ENCODE results near the gene SYT12. TPM values are rescaled to one million over a fixed set of nuclear protein-coding genes. Genes with fewer than 3 reads are reported as not detected.

Gene SYT12
- total and polyA plus RNA-seq, 4 donors = 0.47 to 12.1 (median 1.4) TPM

DNA sequence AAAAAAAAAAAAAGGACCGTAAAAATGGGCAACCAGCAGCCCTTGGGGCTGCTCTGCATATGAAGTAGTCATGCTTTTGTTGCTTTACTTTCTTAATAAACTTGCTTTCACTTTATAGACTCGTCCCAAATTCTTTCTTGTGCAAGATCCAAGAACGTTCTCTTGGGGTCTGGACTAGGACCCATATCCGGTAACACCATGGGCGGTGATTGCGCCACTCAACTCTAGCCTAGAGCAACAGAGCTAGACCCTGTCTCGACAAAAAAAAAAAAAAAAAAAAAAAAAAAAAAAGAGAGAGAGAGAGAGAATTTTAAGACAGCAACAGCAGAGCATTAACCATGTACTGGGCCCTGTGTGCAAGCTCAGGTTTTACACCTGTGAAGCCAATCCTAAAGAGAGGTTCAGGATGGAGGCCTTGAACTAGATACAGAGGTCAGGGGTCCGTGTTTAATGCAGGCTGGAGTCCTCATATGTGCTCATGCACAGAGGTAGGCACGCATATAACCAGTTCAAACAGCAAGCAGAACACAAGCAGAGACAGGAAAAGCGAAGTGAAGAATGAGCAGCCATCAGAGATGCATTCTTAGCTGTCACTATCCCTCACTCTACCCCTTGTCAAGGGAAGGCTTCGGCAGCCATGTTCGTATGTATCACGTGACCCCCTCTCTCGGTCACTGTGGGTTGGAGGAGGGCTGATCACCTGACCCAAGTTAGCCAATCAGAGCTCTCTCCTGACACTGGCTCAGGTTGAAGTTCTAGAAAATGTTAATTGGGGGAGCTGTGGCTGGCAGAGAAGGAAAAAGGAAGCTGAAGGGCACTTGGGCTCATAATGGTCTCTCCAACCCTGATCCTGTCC, 16.7 kb upstream of the SYT12 start:
- Histone ChIP-seq H3K4me1 (ENCODE audit: control insufficient read depth in 4 of 4, insufficient read depth in 4 of 4, low read length in 3 of 4) (peaks cover 5 to 38% (median 23%) of the 10 kb centered on the region in 4 donors), H3K36me3 (ENCODE audit: control insufficient read depth in 4 of 4, insufficient read depth in 3 of 4, low read depth in 1 of 4, low read length in 3 of 4) (no peaks in the 10 kb centered on the region), H3K9ac (ENCODE audit: low read depth in 1 of 2, low read length in 2 of 2) (no peak overlapping the region), H3K27me3 (ENCODE audit: control insufficient read depth in 4 of 4, insufficient read depth in 4 of 4, low read length in 3 of 4) (no peaks in the 10 kb centered on the region), H3K4me3 (ENCODE audit: low read depth in 1 of 3, low read length in 3 of 3) (no peak overlapping the region), H3K9me3 (ENCODE audit: control insufficient read depth in 4 of 4, low read length in 3 of 4) (no peaks in the 10 kb centered on the region), H3K27ac (ENCODE audit: low read depth in 1 of 2, low read length in 2 of 2) (no peak overlapping the region)
- 81% methylated on average over 14 of the region's 14 CpGs for WGBS
- no peak for DNase-seq (ENCODE audit: low spot score)
- TF ChIP-seq YY1 (IDR thresholded peaks at IDR 0.05) = no peak
- TF ChIP-seq, protein P1, sequence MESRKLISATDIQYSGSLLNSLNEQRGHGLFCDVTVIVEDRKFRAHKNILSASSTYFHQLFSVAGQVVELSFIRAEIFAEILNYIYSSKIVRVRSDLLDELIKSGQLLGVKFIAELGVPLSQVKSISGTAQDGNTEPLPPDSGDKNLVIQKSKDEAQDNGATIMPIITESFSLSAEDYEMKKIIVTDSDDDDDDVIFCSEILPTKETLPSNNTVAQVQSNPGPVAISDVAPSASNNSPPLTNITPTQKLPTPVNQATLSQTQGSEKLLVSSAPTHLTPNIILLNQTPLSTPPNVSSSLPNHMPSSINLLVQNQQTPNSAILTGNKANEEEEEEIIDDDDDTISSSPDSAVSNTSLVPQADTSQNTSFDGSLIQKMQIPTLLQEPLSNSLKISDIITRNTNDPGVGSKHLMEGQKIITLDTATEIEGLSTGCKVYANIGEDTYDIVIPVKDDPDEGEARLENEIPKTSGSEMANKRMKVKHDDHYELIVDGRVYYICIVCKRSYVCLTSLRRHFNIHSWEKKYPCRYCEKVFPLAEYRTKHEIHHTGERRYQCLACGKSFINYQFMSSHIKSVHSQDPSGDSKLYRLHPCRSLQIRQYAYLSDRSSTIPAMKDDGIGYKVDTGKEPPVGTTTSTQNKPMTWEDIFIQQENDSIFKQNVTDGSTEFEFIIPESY (IDR thresholded peaks at IDR 0.05) = no peak
- no peak for TF ChIP-seq HNF4A (conservative IDR thresholded peaks at IDR 0.05)
- TF ChIP-seq FOXA2 (IDR thresholded peaks at IDR 0.05) = no peak
- no peak for TF ChIP-seq EGR1 (IDR thresholded peaks at IDR 0.05; ENCODE audit: low read depth in 2 of 2)
- TF ChIP-seq GABPA (IDR thresholded peaks at IDR 0.05 in 1 of 2, conservative IDR thresholded peaks at IDR 0.05 in 1 of 2) = no peak
- TF ChIP-seq, protein P2, sequence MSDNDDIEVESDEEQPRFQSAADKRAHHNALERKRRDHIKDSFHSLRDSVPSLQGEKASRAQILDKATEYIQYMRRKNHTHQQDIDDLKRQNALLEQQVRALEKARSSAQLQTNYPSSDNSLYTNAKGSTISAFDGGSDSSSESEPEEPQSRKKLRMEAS (IDR thresholded peaks at IDR 0.05) = no peak

DNA sequence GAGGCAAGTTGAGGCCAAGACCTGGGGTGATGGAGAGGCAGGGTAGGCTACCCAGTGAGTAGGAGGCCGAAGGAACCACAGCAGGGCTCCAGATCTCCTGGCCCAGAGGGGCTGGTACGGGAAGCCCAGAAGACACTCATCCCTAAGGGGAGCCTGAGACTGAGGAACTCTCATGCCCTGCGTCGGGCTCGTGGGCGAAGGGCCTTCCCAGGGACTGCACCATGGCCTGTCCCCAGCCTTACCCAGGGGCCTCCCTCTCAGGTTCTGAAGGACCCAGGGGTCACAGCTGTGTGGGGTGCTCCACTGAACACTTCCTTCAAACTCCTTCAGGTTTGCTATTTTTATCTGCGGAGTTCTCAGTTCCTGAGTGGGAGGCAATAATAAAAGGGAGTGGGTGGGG, 15.8 kb upstream of the SYT12 start:
- 99% methylated on average over 7 of the region's 7 CpGs for WGBS
- no peak for TF ChIP-seq RXRA (IDR thresholded peaks at IDR 0.05)
- TF ChIP-seq, protein P3, sequence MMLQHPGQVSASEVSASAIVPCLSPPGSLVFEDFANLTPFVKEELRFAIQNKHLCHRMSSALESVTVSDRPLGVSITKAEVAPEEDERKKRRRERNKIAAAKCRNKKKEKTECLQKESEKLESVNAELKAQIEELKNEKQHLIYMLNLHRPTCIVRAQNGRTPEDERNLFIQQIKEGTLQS (IDR thresholded peaks at IDR 0.05) = no peak
- no peak for TF ChIP-seq RAD21 (IDR thresholded peaks at IDR 0.05)
- TF ChIP-seq, protein P1 (IDR thresholded peaks at IDR 0.05) = no peak
- no peak for TF ChIP-seq SP1 (IDR thresholded peaks at IDR 0.05)
- TF ChIP-seq JUND (IDR thresholded peaks at IDR 0.05) = no peak
- TF ChIP-seq YY1 (IDR thresholded peaks at IDR 0.05) = no peak
- TF ChIP-seq EGR1 (IDR thresholded peaks at IDR 0.05; ENCODE audit: low read depth in 2 of 2) = no peak
- TF ChIP-seq, protein P2 (IDR thresholded peaks at IDR 0.05) = no peak
- no peak for TF ChIP-seq FOXA1 (IDR thresholded peaks at IDR 0.05)
- TF ChIP-seq, protein P4, sequence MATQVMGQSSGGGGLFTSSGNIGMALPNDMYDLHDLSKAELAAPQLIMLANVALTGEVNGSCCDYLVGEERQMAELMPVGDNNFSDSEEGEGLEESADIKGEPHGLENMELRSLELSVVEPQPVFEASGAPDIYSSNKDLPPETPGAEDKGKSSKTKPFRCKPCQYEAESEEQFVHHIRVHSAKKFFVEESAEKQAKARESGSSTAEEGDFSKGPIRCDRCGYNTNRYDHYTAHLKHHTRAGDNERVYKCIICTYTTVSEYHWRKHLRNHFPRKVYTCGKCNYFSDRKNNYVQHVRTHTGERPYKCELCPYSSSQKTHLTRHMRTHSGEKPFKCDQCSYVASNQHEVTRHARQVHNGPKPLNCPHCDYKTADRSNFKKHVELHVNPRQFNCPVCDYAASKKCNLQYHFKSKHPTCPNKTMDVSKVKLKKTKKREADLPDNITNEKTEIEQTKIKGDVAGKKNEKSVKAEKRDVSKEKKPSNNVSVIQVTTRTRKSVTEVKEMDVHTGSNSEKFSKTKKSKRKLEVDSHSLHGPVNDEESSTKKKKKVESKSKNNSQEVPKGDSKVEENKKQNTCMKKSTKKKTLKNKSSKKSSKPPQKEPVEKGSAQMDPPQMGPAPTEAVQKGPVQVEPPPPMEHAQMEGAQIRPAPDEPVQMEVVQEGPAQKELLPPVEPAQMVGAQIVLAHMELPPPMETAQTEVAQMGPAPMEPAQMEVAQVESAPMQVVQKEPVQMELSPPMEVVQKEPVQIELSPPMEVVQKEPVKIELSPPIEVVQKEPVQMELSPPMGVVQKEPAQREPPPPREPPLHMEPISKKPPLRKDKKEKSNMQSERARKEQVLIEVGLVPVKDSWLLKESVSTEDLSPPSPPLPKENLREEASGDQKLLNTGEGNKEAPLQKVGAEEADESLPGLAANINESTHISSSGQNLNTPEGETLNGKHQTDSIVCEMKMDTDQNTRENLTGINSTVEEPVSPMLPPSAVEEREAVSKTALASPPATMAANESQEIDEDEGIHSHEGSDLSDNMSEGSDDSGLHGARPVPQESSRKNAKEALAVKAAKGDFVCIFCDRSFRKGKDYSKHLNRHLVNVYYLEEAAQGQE (IDR thresholded peaks at IDR 0.05) = no peak
- TF ChIP-seq, protein P5, sequence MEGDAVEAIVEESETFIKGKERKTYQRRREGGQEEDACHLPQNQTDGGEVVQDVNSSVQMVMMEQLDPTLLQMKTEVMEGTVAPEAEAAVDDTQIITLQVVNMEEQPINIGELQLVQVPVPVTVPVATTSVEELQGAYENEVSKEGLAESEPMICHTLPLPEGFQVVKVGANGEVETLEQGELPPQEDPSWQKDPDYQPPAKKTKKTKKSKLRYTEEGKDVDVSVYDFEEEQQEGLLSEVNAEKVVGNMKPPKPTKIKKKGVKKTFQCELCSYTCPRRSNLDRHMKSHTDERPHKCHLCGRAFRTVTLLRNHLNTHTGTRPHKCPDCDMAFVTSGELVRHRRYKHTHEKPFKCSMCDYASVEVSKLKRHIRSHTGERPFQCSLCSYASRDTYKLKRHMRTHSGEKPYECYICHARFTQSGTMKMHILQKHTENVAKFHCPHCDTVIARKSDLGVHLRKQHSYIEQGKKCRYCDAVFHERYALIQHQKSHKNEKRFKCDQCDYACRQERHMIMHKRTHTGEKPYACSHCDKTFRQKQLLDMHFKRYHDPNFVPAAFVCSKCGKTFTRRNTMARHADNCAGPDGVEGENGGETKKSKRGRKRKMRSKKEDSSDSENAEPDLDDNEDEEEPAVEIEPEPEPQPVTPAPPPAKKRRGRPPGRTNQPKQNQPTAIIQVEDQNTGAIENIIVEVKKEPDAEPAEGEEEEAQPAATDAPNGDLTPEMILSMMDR (IDR thresholded peaks at IDR 0.05; ENCODE audit: low read depth, low read length, missing input control) = no peak
- no peak for TF ChIP-seq NR2F2 (IDR thresholded peaks at IDR 0.05)
- TF ChIP-seq HNF4A (conservative IDR thresholded peaks at IDR 0.05) = no peak
- no peak for TF ChIP-seq GABPA (IDR thresholded peaks at IDR 0.05 in 1 of 2, conservative IDR thresholded peaks at IDR 0.05 in 1 of 2)
- TF ChIP-seq FOXA2 (IDR thresholded peaks at IDR 0.05) = no peak
- TF ChIP-seq HNF4G (IDR thresholded peaks at IDR 0.05) = no peak
- no peak for TF ChIP-seq TAF1 (conservative IDR thresholded peaks at IDR 0.05)
- Histone ChIP-seq H3K9ac (ENCODE audit: low read depth in 1 of 2, low read length in 2 of 2) (no peak overlapping the region), H3K27ac (ENCODE audit: low read depth in 1 of 2, low read length in 2 of 2) (no peak overlapping the region), H3K36me3 (ENCODE audit: control insufficient read depth in 4 of 4, insufficient read depth in 3 of 4, low read depth in 1 of 4, low read length in 3 of 4) (no peaks in the 10 kb centered on the region), H3K27me3 (ENCODE audit: control insufficient read depth in 4 of 4, insufficient read depth in 4 of 4, low read length in 3 of 4) (no peaks in the 10 kb centered on the region), H3K4me3 (ENCODE audit: low read depth in 1 of 3, low read length in 3 of 3) (no peak overlapping the region), H3K9me3 (ENCODE audit: control insufficient read depth in 4 of 4, low read length in 3 of 4) (no peaks in the 10 kb centered on the region), H3K4me1 (ENCODE audit: control insufficient read depth in 4 of 4, insufficient read depth in 4 of 4, low read length in 3 of 4) (peaks cover 5 to 38% (median 21%) of the 10 kb centered on the region in 4 donors)
- no peak for DNase-seq (ENCODE audit: low spot score)
